Neural progenitor cell (in vitro differentiated cells): ENCODE results near the gene HNF4A.

Source experiments
- CTCF ChIP-seq: fragments of 200-600 bp; sonication (generic); IDR thresholded peaks from 2 replicates; pipeline ENCODE4 v1.5.1; 2017; ENCODE audit warnings: antibody characterized with exemption, mild to moderate bottlenecking
- EZH2 ChIP-seq: fragments of 200-600 bp; sonication (generic); IDR thresholded peaks from 2 replicates; pipeline ENCODE4 v1.6.1; 2017; ENCODE audit warnings: antibody characterized with exemption, mild to moderate bottlenecking, moderate library complexity
- EZH2phosphoT487 ChIP-seq: fragments of 200-600 bp; sonication (generic); IDR thresholded peaks from 2 replicates; pipeline ENCODE4 v1.6.1; 2017; ENCODE audit warnings: antibody characterized with exemption

GRCh38 chr20:44450903-44451450, 95.5 kb downstream of the HNF4A start:
- TF ChIP-seq CTCF (no peak), EZH2 (no peak), EZH2phosphoT487 (no peak)
